ENCODE data around the gene LYZ. TPM values are rescaled to one million over a fixed set of nuclear protein-coding genes. Genes with fewer than 3 reads are reported as not detected.

The LYZ gene
- polyA plus RNA-seq, 1 donor (not counting 4 experiments of a cell fraction or from before 2014, with no cell fraction given), result not detected

DNA sequence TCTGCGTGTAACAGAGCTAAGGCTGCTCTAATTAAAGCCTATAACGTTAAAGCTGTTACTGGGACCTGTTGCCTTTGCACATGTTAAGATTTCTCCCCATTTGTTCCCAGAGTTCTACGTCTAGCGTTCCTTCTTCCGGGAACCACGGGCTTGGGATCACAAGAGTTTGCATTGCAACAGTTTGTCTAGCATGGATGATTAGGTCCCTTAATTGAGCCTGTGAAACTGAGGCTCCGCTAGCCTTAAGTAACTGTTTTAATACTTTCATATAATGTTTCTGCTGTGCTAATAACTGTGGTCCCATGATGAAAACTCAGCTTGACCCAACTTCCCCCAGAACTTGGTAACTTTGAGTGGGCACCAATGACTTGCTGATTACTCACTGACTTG, 16.7 kb upstream of the LYZ start:
- peak overlapping the region; percentile 38 for H3K9ac ChIP-seq (ENCODE audit: control insufficient read depth, extremely low read depth, insufficient read depth, low read length)
- dilution Hi-C loops (cut with MboI; ENCODE audit: extremely low pct_ligation_motif_present, low sequenced_read_pairs), result no loop called here

DNA sequence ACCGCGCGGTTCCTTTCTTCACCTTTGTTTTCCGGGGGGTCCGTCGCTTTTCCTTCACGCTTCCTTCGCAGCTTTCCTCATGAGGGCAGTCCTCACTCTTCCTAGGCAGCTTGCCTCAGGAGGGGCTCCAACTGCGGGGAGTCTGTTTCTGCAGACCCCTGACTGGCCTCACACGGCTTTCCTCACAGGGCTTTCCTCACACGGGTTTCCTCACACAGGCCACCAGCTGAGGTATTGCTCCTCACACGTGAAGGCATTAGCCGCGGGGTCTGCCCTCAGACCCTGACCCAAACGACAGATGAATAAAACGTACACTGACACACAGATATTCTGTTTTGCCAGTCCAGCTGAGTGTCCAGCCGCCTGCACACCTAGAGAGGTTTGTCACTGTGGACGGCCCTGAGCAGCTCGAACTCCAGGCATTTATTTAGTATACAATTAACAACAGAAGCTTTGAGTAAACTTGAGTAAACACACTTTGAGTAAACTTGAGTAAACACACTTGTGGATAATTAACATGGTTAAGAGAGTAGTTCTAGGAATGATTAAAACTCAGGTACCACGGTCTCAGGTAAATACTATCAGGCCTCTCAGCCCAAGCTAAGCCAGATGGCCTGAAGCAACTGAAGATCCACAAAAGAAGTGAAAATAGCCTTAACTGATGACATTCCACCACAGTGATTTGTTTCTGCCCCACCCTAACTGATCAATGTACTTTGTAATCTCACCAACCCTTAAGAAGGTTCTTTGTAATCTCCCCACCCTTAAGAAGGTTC, 16.1 kb upstream of the LYZ start:
- Histone ChIP-seq H3K27me3 (ENCODE audit: control insufficient read depth, extremely low read depth, insufficient read depth, low read length) (no peaks in the 10 kb centered on the region), H3K27ac (ENCODE audit: control insufficient read depth, insufficient read depth, low read length) (no peak overlapping the region), H3K9me1 (ENCODE audit: control insufficient read depth, extremely low read depth, insufficient read depth, low read length) (no peaks in the 10 kb centered on the region), H3K4me2 (ENCODE audit: control insufficient read depth, extremely low read depth, insufficient read depth, low read depth, low read length) (peak overlapping the region; percentile 71), H3K9ac (ENCODE audit: control insufficient read depth, extremely low read depth, insufficient read depth, low read length) (no peak overlapping the region), H3K36me3 (ENCODE audit: control insufficient read depth in 2 of 2, extremely low read depth in 1 of 2, insufficient read depth in 2 of 2, low read length in 2 of 2) (no peaks in the 10 kb centered on the region), H4K20me1 (ENCODE audit: control insufficient read depth, extremely low read depth, insufficient read depth, low read length) (no peaks in the 10 kb centered on the region), H3K4me1 (ENCODE audit: control insufficient read depth, extremely low read depth, insufficient read depth, low read length) (peaks cover 9% of the 10 kb centered on the region), H3K9me3 (ENCODE audit: control insufficient read depth, low read depth, low read length) (no peaks in the 10 kb centered on the region), H2AFZ (ENCODE audit: control insufficient read depth, low read length) (peak overlapping the region; percentile 85), H3K4me3 (ENCODE audit: control insufficient read depth in 2 of 3, extremely low read depth in 1 of 3, insufficient read depth in 2 of 3, low read depth in 1 of 3, low read length in 3 of 3) (peak overlapping the region in 1 of 3 experiments; percentile 46), H3K79me2 (ENCODE audit: control insufficient read depth, insufficient read depth, low read length) (no peaks in the 10 kb centered on the region)
- DNase-seq (ENCODE audit: low read depth, low spot score) (peak; percentile 4), FAIRE-seq (peak; percentile 34)
- dilution Hi-C loops (cut with MboI; ENCODE audit: extremely low pct_ligation_motif_present, low sequenced_read_pairs), result no loop called here
- TF ChIP-seq EZH2 (IDR thresholded peaks at IDR 0.05; ENCODE audit: low read length), result no peak
- TF ChIP-seq, protein P1, sequence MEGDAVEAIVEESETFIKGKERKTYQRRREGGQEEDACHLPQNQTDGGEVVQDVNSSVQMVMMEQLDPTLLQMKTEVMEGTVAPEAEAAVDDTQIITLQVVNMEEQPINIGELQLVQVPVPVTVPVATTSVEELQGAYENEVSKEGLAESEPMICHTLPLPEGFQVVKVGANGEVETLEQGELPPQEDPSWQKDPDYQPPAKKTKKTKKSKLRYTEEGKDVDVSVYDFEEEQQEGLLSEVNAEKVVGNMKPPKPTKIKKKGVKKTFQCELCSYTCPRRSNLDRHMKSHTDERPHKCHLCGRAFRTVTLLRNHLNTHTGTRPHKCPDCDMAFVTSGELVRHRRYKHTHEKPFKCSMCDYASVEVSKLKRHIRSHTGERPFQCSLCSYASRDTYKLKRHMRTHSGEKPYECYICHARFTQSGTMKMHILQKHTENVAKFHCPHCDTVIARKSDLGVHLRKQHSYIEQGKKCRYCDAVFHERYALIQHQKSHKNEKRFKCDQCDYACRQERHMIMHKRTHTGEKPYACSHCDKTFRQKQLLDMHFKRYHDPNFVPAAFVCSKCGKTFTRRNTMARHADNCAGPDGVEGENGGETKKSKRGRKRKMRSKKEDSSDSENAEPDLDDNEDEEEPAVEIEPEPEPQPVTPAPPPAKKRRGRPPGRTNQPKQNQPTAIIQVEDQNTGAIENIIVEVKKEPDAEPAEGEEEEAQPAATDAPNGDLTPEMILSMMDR (optimal IDR thresholded peaks at IDR 0.05 in 1 of 3, IDR thresholded peaks at IDR 0.05 in 1 of 3, conservative IDR thresholded peaks at IDR 0.05 in 1 of 3; ENCODE audit: extremely low read depth in 1 of 3, insufficient read depth in 2 of 3, low read length in 3 of 3), result no peak

More for the DNA sequence above, 16.7 kb upstream of the LYZ start:
- H3K4me1 ChIP-seq (ENCODE audit: control insufficient read depth, extremely low read depth, insufficient read depth, low read length), result peaks cover 9% of the 10 kb centered on the region
- peak overlapping the region; percentile 71 for H3K4me2 ChIP-seq (ENCODE audit: control insufficient read depth, extremely low read depth, insufficient read depth, low read depth, low read length)
- no peaks in the 10 kb centered on the region for H3K9me1 ChIP-seq (ENCODE audit: control insufficient read depth, extremely low read depth, insufficient read depth, low read length)
- H4K20me1 ChIP-seq (ENCODE audit: control insufficient read depth, extremely low read depth, insufficient read depth, low read length), result no peaks in the 10 kb centered on the region
- H3K27me3 ChIP-seq (ENCODE audit: control insufficient read depth, extremely low read depth, insufficient read depth, low read length), result no peaks in the 10 kb centered on the region
- H3K27ac ChIP-seq (ENCODE audit: control insufficient read depth, insufficient read depth, low read length), result no peak overlapping the region
- H2AFZ ChIP-seq (ENCODE audit: control insufficient read depth, low read length), result peak overlapping the region; percentile 85
- H3K9me3 ChIP-seq (ENCODE audit: control insufficient read depth, low read depth, low read length), result no peaks in the 10 kb centered on the region
- no peaks in the 10 kb centered on the region for H3K79me2 ChIP-seq (ENCODE audit: control insufficient read depth, insufficient read depth, low read length)
- H3K4me3 ChIP-seq (ENCODE audit: control insufficient read depth in 2 of 3, extremely low read depth in 1 of 3, insufficient read depth in 2 of 3, low read depth in 1 of 3, low read length in 3 of 3), result peak overlapping the region in 2 of 3 experiments; percentile 33 to 46
- no peak for TF ChIP-seq EZH2 (IDR thresholded peaks at IDR 0.05; ENCODE audit: low read length)
- TF ChIP-seq, protein P1 (optimal IDR thresholded peaks at IDR 0.05 in 1 of 3, IDR thresholded peaks at IDR 0.05 in 1 of 3, conservative IDR thresholded peaks at IDR 0.05 in 1 of 3; ENCODE audit: extremely low read depth in 1 of 3, insufficient read depth in 2 of 3, low read length in 3 of 3), result no peak
- H3K36me3 ChIP-seq (ENCODE audit: control insufficient read depth in 2 of 2, extremely low read depth in 1 of 2, insufficient read depth in 2 of 2, low read length in 2 of 2), result no peaks in the 10 kb centered on the region
- no peak for FAIRE-seq
- no peak for DNase-seq (ENCODE audit: low read depth, low spot score)

Measured in keratinocyte (primary cell).